Testis (tissue), 2 donors: ENCODE data around the gene SP140L.

ENCODE experiments used
- POLR2A ChIP-seq: fragments of 450-650 bp; IDR thresholded peaks from one replicate; pipeline ENCODE4 v1.6.1; 2017; ENCODE audit warnings: antibody characterized with exemption, mild to moderate bottlenecking, moderate library complexity
- TF ChIP-seq, protein P1 (sequence below), 3 experiments: fragments of 450-650 bp in 2 of 3; fragments of 200-600 bp in 1 of 3; sonication (generic) in 1 of 3; IDR thresholded peaks; one replicate each; pipeline ENCODE4 v1.5.1; 2016 to 2019; ENCODE audit warnings: antibody characterized with exemption in 3 of 3, mild to moderate bottlenecking in 2 of 3, moderate library complexity in 1 of 3

DNA sequence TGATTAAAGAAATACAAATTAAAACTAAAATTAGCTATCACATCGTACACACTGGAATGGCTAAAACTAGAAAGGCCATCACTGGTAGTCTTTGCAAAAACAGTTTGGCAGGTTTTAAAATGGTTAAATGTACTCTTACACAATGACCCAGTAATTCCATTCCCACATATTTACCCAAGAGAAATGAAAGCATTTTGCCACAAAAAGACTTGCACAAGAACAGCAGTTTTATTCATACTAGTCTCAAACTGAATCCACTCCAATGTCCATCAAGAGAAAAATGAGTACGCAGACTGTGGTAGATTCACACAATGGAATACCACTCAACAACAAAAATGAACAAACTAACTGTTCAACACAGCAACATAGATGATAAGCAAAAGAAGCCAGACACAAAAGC, 29.1 kb downstream of the SP140L start:
- TF ChIP-seq, protein P1, sequence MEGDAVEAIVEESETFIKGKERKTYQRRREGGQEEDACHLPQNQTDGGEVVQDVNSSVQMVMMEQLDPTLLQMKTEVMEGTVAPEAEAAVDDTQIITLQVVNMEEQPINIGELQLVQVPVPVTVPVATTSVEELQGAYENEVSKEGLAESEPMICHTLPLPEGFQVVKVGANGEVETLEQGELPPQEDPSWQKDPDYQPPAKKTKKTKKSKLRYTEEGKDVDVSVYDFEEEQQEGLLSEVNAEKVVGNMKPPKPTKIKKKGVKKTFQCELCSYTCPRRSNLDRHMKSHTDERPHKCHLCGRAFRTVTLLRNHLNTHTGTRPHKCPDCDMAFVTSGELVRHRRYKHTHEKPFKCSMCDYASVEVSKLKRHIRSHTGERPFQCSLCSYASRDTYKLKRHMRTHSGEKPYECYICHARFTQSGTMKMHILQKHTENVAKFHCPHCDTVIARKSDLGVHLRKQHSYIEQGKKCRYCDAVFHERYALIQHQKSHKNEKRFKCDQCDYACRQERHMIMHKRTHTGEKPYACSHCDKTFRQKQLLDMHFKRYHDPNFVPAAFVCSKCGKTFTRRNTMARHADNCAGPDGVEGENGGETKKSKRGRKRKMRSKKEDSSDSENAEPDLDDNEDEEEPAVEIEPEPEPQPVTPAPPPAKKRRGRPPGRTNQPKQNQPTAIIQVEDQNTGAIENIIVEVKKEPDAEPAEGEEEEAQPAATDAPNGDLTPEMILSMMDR (IDR thresholded peaks at IDR 0.05) = no peak
- no peak for TF ChIP-seq POLR2A
